Progenitor cell of endocrine pancreas (in vitro differentiated cells): ENCODE measurements around the gene FAM114A1. TPM values are rescaled to one million over a fixed set of nuclear protein-coding genes. Genes with fewer than 3 reads are reported as not detected.
A peak's percentile ranks its signal among the peaks of the same experiment; 100 is the strongest.

Experiments
- DNase-seq: peaks from one replicate; pipeline ENCODE4 v3.0.0; 2021; ENCODE audit warnings: low spot score; ENCODE audit not compliant: unreplicated experiment
- H3K27ac Mint-ChIP-seq: 2 replicates; pipeline ENCODE4 v1.8.0; 2021; ENCODE audit warnings: mild to moderate bottlenecking, moderate library complexity, mixed read lengths
- H3K27me3 Mint-ChIP-seq: 2 replicates; pipeline ENCODE4 v1.8.0; 2021; ENCODE audit warnings: mixed read lengths
- H3K36me3 Mint-ChIP-seq: 2 replicates; pipeline ENCODE4 v1.8.0; 2022; ENCODE audit warnings: mixed read lengths; ENCODE audit not compliant: insufficient read depth
- H3K4me1 Mint-ChIP-seq: 2 replicates; pipeline ENCODE4 v1.8.0; 2021; ENCODE audit warnings: low read depth, mixed read lengths
- H3K4me3 Mint-ChIP-seq: 2 replicates; pipeline ENCODE4 v1.8.0; 2021; ENCODE audit warnings: low read depth, mild to moderate bottlenecking, moderate library complexity, mixed read lengths
- H3K9me3 Mint-ChIP-seq: 2 replicates; pipeline ENCODE4 v1.8.0; 2021; ENCODE audit warnings: low read depth, mixed read lengths
- total RNA-seq: library from RNA; stranded (reverse); gene quantifications from 2 replicates; pipeline ENCODE4 v1.2.1, GENCODE V29; 2021
- TF ChIP-seq, protein P1 (sequence below): fragments of 200-600 bp; sonication (generic); IDR thresholded peaks from one replicate; pipeline ENCODE4 v1.5.0; 2021; ENCODE audit warnings: antibody characterized with exemption, mild to moderate bottlenecking; ENCODE audit not compliant: unreplicated experiment

Gene FAM114A1
- total RNA-seq, 1 donor from 2014 or later = 32.6 TPM

DNA sequence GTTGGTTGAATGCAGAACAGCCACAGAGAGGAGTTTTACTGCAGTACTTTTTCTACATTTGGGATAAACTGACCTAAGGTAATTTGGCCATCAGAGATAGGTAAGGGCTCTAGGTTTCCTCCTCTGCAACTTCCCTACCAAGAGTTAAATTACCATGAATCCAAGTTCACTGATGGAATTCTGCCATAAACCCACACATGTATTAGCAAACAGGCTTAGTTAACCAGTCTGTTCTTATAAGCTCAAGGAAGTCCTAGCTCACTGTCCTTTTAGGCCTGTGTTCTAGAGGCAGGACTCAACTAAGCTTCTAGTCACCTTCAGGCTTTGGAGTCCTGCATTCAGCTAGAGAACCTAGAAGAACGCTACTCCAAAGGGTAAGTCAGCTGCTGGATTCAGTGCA lies 4.0 kb downstream of the FAM114A1 start:
- peaks cover 12% of the 10 kb centered on the region for H3K9me3 Mint-ChIP-seq
- no peak for DNase-seq
- peaks cover 17% of the 10 kb centered on the region for H3K4me1 Mint-ChIP-seq
- H3K27ac Mint-ChIP-seq = no peak overlapping the region
- TF ChIP-seq, protein P1, sequence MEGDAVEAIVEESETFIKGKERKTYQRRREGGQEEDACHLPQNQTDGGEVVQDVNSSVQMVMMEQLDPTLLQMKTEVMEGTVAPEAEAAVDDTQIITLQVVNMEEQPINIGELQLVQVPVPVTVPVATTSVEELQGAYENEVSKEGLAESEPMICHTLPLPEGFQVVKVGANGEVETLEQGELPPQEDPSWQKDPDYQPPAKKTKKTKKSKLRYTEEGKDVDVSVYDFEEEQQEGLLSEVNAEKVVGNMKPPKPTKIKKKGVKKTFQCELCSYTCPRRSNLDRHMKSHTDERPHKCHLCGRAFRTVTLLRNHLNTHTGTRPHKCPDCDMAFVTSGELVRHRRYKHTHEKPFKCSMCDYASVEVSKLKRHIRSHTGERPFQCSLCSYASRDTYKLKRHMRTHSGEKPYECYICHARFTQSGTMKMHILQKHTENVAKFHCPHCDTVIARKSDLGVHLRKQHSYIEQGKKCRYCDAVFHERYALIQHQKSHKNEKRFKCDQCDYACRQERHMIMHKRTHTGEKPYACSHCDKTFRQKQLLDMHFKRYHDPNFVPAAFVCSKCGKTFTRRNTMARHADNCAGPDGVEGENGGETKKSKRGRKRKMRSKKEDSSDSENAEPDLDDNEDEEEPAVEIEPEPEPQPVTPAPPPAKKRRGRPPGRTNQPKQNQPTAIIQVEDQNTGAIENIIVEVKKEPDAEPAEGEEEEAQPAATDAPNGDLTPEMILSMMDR = no peak
- no peak overlapping the region for H3K4me3 Mint-ChIP-seq
- peaks cover 15% of the 10 kb centered on the region for H3K36me3 Mint-ChIP-seq
- H3K27me3 Mint-ChIP-seq = no peaks in the 10 kb centered on the region

DNA sequence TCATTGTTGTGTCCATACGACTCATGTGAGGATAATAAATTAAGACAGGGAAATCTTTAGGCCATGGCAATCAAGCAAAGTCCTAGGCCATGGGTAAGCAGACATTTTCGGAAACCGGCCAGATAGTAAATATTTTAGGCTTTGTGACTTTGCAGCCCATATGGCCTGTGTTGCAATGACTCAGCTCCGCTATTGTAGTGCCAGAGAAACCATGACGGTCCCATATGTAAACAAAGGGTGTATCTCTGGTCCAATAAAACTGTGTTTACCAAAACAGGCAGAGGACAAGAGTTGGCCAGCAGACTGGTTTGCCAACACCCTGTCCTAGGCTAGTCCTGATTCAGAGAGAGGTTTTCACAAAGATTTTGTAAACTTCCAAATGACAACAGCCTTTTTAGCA lies 5.0 kb downstream of the FAM114A1 start:
- Mint-ChIP-seq H3K4me1 (peaks cover 13% of the 10 kb centered on the region), H3K4me3 (no peak overlapping the region), H3K27ac (peak overlapping the region; percentile 35), H3K36me3 (peaks cover 19% of the 10 kb centered on the region), H3K9me3 (peaks cover 15% of the 10 kb centered on the region), H3K27me3 (no peaks in the 10 kb centered on the region)
- TF ChIP-seq, protein P1 = no peak
- DNase-seq = no peak

DNA sequence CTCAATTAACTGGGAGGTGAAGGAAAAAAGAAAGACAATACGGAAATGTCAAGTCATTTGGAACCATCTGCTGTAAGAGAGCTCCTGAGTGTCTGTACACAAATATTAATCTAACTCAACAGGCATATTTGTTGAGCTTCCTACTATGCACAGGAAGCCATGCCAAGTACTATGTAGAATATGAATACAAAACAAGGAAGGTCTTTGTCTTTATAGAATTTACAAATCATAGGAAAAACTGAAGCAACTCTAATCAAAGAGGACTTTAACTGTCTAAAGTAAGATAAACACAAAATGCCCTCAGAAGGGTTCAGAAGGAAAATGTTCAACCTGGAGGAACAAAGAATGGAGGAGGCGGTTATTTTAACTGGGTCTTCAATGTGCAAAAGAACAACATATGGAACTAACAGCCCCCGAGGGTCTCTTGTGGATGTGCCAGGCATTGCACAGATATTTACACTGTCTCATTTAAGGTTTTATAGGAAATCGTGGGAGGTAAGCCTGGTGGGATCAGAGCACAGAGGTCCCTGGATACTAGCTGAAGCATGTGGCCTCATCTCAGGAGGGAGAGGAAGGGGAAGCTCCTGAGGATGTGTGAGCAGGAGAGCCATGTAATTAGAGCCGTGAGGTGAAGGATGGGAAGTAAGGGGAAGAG lies 5.8 kb downstream of the FAM114A1 start:
- Mint-ChIP-seq H3K4me1 (peaks cover 11% of the 10 kb centered on the region), H3K27me3 (no peaks in the 10 kb centered on the region), H3K27ac (peak overlapping the region; percentile 13), H3K36me3 (peaks cover 20% of the 10 kb centered on the region), H3K4me3 (no peak overlapping the region), H3K9me3 (peaks cover 15% of the 10 kb centered on the region)
- DNase-seq = no peak
- TF ChIP-seq, protein P1 = peak; percentile 18

DNA sequence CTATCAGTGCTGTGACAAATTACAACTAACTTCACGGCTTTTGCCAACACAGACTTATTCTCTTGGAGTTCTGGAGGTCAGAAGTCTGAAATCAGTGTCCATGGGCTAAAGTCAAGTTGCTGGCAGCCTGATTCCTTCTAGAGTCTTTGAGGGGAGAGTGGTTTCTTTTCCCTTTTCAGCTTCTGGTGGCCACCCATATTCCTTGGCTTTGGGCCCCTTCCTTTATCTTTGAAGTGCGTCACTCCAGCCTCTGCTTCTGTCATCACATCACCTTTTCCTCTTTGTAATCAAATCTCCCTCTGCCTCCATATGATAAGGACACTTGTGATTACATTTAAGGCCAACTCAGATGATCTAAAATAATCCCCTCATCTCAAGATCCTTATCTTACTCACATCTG lies 9.0 kb downstream of the FAM114A1 start:
- H3K27ac Mint-ChIP-seq = no peak overlapping the region
- DNase-seq = no peak
- H3K4me1 Mint-ChIP-seq = peaks cover 5% of the 10 kb centered on the region
- H3K4me3 Mint-ChIP-seq = no peak overlapping the region
- peaks cover 15% of the 10 kb centered on the region for H3K9me3 Mint-ChIP-seq
- TF ChIP-seq, protein P1 = no peak
- peaks cover 24% of the 10 kb centered on the region for H3K36me3 Mint-ChIP-seq
- H3K27me3 Mint-ChIP-seq = no peaks in the 10 kb centered on the region

DNA sequence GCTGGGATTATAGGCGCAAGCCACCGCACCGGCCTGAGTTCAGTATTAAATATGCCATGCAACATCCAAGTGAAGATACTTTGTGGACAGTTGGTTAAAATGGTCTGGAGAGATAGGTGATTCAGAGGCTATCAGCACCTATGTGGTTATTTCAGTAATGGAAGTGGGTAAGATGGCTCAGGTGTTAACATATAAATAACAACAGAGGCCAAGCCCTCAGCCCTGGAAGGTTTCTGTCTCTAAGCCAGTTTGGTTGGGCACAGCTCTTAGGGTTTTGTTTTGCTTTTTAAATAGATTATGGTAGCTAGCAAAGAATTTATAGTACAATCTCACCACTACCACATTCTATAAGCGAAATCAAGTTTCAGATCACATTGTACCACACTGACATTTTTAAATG lies 16.6 kb downstream of the FAM114A1 start:
- no peak for DNase-seq
- H3K27me3 Mint-ChIP-seq = no peaks in the 10 kb centered on the region
- H3K4me1 Mint-ChIP-seq = peaks cover 4% of the 10 kb centered on the region
- H3K27ac Mint-ChIP-seq = no peak overlapping the region
- peaks cover 3% of the 10 kb centered on the region for H3K36me3 Mint-ChIP-seq
- H3K4me3 Mint-ChIP-seq = no peak overlapping the region
- TF ChIP-seq, protein P1 = no peak
- H3K9me3 Mint-ChIP-seq = no peaks in the 10 kb centered on the region
